Ishikawa (cell line): ENCODE measurements around the gene GMPR.

Source experiments
- CEBPB ChIP-seq: IDR thresholded peaks from 2 replicates; pipeline ENCODE4 v1.6.1; 2012
- CREB1 ChIP-seq: IDR thresholded peaks from 2 replicates; pipeline ENCODE4 v1.6.1; 2012; ENCODE audit warnings: low read depth
- EGR1 ChIP-seq: IDR thresholded peaks from 2 replicates; pipeline ENCODE4 v1.6.1; 2012
- EP300 ChIP-seq: IDR thresholded peaks from 2 replicates; pipeline ENCODE4 v1.6.1; 2012; ENCODE audit warnings: borderline replicate concordance
- NFIC ChIP-seq: IDR thresholded peaks from 2 replicates; pipeline ENCODE4 v1.6.1; 2012
- RAD21 ChIP-seq: IDR thresholded peaks from 2 replicates; pipeline ENCODE4 v1.6.1; 2012; ENCODE audit warnings: low read depth
- TAF1 ChIP-seq: IDR thresholded peaks from 2 replicates; pipeline ENCODE4 v1.6.1; 2012; ENCODE audit warnings: low read depth, mild to moderate bottlenecking
- TCF12 ChIP-seq: IDR thresholded peaks from 2 replicates; pipeline ENCODE4 v1.6.1; 2012; ENCODE audit warnings: low read depth
- YY1 ChIP-seq: IDR thresholded peaks from 2 replicates; pipeline ENCODE4 v1.6.1; 2012; ENCODE audit warnings: low read depth
- ZBTB7A ChIP-seq: IDR thresholded peaks from 2 replicates; pipeline ENCODE4 v1.6.1; 2012; ENCODE audit warnings: low read depth
- TF ChIP-seq, protein P1 (sequence below): IDR thresholded peaks from 2 replicates; pipeline ENCODE4 v1.6.1; 2012
- TF ChIP-seq, protein P2 (sequence below): IDR thresholded peaks from 2 replicates; pipeline ENCODE4 v1.6.1; 2012; ENCODE audit warnings: low read depth, mild to moderate bottlenecking

DNA sequence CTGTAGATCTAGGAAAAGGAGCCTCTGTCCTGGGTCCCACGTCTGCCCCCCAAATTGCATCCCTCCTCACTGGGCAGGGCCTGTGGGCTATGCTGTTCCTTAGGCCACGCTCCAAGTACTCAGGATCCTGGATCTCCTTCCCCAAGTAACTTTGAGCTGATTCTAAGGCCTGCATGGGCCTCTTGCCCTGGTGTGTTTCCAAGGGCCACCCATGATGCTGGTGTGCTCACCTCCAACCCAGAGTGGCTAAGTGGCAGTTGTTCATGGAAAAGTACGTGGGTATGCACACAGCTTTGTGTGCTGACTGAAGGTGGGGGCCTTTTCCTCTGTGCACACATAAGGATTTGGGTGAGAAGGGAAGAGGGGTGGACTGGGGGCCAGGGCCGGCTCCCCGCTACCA lies 5.3 kb downstream of the GMPR start:
- no peak for TF ChIP-seq YY1
- no peak for TF ChIP-seq EP300
- no peak for TF ChIP-seq RAD21
- no peak for TF ChIP-seq CREB1
- TF ChIP-seq, protein P1, sequence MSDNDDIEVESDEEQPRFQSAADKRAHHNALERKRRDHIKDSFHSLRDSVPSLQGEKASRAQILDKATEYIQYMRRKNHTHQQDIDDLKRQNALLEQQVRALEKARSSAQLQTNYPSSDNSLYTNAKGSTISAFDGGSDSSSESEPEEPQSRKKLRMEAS: no peak
- TF ChIP-seq, protein P2, sequence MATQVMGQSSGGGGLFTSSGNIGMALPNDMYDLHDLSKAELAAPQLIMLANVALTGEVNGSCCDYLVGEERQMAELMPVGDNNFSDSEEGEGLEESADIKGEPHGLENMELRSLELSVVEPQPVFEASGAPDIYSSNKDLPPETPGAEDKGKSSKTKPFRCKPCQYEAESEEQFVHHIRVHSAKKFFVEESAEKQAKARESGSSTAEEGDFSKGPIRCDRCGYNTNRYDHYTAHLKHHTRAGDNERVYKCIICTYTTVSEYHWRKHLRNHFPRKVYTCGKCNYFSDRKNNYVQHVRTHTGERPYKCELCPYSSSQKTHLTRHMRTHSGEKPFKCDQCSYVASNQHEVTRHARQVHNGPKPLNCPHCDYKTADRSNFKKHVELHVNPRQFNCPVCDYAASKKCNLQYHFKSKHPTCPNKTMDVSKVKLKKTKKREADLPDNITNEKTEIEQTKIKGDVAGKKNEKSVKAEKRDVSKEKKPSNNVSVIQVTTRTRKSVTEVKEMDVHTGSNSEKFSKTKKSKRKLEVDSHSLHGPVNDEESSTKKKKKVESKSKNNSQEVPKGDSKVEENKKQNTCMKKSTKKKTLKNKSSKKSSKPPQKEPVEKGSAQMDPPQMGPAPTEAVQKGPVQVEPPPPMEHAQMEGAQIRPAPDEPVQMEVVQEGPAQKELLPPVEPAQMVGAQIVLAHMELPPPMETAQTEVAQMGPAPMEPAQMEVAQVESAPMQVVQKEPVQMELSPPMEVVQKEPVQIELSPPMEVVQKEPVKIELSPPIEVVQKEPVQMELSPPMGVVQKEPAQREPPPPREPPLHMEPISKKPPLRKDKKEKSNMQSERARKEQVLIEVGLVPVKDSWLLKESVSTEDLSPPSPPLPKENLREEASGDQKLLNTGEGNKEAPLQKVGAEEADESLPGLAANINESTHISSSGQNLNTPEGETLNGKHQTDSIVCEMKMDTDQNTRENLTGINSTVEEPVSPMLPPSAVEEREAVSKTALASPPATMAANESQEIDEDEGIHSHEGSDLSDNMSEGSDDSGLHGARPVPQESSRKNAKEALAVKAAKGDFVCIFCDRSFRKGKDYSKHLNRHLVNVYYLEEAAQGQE: no peak
- no peak for TF ChIP-seq CEBPB
- no peak for TF ChIP-seq EGR1
- TF ChIP-seq TAF1: no peak
- no peak for TF ChIP-seq TCF12
- TF ChIP-seq NFIC: no peak
- no peak for TF ChIP-seq ZBTB7A
